H9 (cell line): ENCODE results near the gene CRYZ. TPM values are rescaled to one million over a fixed set of nuclear protein-coding genes. Genes with fewer than 3 reads are reported as not detected.

Source experiments
- DNase-seq: peaks from one replicate; pipeline ENCODE4 v3.0.0-alpha.2; 2017
- H2AFZ ChIP-seq: one replicate; pipeline ENCODE4 v1.6.1; 2013; ENCODE audit warnings: mild to moderate bottlenecking, low read length, control low read depth, moderate library complexity
- H2AK5ac ChIP-seq: 2 replicates; pipeline ENCODE4 v1.6.1; 2013; ENCODE audit warnings: low read length, control low read depth, mixed read lengths; ENCODE audit not compliant: insufficient read length
- H2BK120ac ChIP-seq: one replicate; pipeline ENCODE4 v1.6.1; 2013; ENCODE audit warnings: low read depth, mild to moderate bottlenecking, low read length, control low read depth, inconsistent platforms; ENCODE audit not compliant: poor library complexity, severe bottlenecking
- H2BK12ac ChIP-seq: 2 replicates; pipeline ENCODE4 v1.6.1; 2013; ENCODE audit warnings: low read length, control low read depth, mixed read lengths, low read depth; ENCODE audit not compliant: insufficient read length
- H2BK15ac ChIP-seq: 2 replicates; pipeline ENCODE4 v1.6.1; 2013; ENCODE audit warnings: low read depth, low read length, control low read depth
- H2BK20ac ChIP-seq: one replicate; pipeline ENCODE4 v1.6.1; 2013; ENCODE audit warnings: low read depth, mild to moderate bottlenecking, low read length, control low read depth, inconsistent platforms; ENCODE audit not compliant: poor library complexity, severe bottlenecking
- H2BK5ac ChIP-seq: 2 replicates; pipeline ENCODE4 v1.6.1; 2013; ENCODE audit warnings: low read length, control low read depth, mixed read lengths; ENCODE audit not compliant: insufficient read length
- H3K14ac ChIP-seq: 2 replicates; pipeline ENCODE4 v1.6.1; 2013; ENCODE audit warnings: low read length, control low read depth; ENCODE audit not compliant: insufficient read depth
- H3K18ac ChIP-seq: 2 replicates; pipeline ENCODE4 v1.6.1; 2013; ENCODE audit warnings: low read depth, mild to moderate bottlenecking, mixed read lengths, low read length, control low read depth; ENCODE audit not compliant: insufficient read length
- H3K23ac ChIP-seq: 2 replicates; pipeline ENCODE4 v1.6.1; 2013; ENCODE audit warnings: low read length, control low read depth, mixed read lengths, low read depth; ENCODE audit not compliant: insufficient read length
- H3K23me2 ChIP-seq: 2 replicates; pipeline ENCODE4 v1.6.1; 2013; ENCODE audit warnings: low read depth, mild to moderate bottlenecking, mixed read lengths, low read length, control low read depth; ENCODE audit not compliant: insufficient read length, poor library complexity, severe bottlenecking
- H3K27ac ChIP-seq: 2 replicates; pipeline ENCODE4 v1.5.1; 2013; ENCODE audit warnings: low read length, control low read depth, mixed read lengths, low read depth; ENCODE audit not compliant: insufficient read length
- H3K27me3 ChIP-seq: 2 replicates; pipeline ENCODE4 v1.6.1; 2013; ENCODE audit warnings: low read length, control low read depth, inconsistent platforms; ENCODE audit not compliant: insufficient read depth
- H3K4ac ChIP-seq: 2 replicates; pipeline ENCODE4 v1.6.1; 2013; ENCODE audit warnings: low read depth, mild to moderate bottlenecking, control low read depth, inconsistent platforms, low read length, moderate library complexity
- H3K4me1 ChIP-seq: 2 replicates; pipeline ENCODE4 v1.6.1; 2013; ENCODE audit warnings: low read length, control low read depth, inconsistent platforms; ENCODE audit not compliant: insufficient read depth
- H3K4me2 ChIP-seq: 2 replicates; pipeline ENCODE4 v1.6.1; 2013; ENCODE audit warnings: low read length, control low read depth, mixed read lengths; ENCODE audit not compliant: insufficient read length, insufficient read depth
- H3K56ac ChIP-seq: 2 replicates; pipeline ENCODE4 v1.6.1; 2013; ENCODE audit warnings: low read depth, mild to moderate bottlenecking, mixed read lengths, low read length, control low read depth; ENCODE audit not compliant: insufficient read length
- H3K79me1 ChIP-seq: 2 replicates; pipeline ENCODE4 v1.6.1; 2013; ENCODE audit warnings: low read depth, mild to moderate bottlenecking, moderate library complexity, low read length, control low read depth, inconsistent platforms; ENCODE audit not compliant: insufficient read depth, poor library complexity, severe bottlenecking
- H3K79me2 ChIP-seq: 2 replicates; pipeline ENCODE4 v1.6.1; 2013; ENCODE audit warnings: low read length, control low read depth, inconsistent platforms; ENCODE audit not compliant: insufficient read depth
- H3K9ac ChIP-seq: 2 replicates; pipeline ENCODE4 v1.6.1; 2013; ENCODE audit warnings: low read length, control low read depth, mixed read lengths; ENCODE audit not compliant: insufficient read length; ENCODE audit errors: extremely low read depth
- H3K9me3 ChIP-seq: one replicate; pipeline ENCODE4 v1.6.1; 2013; ENCODE audit warnings: low read depth, low read length, inconsistent platforms; ENCODE audit not compliant: control insufficient read depth
- H3T11ph ChIP-seq: one replicate; pipeline ENCODE4 v1.6.1; 2013; ENCODE audit warnings: mild to moderate bottlenecking, low read length, control low read depth, inconsistent platforms
- H4K20me1 ChIP-seq: one replicate; pipeline ENCODE4 v1.6.1; 2013; ENCODE audit not compliant: control insufficient read depth, insufficient read length, insufficient read depth
- H4K5ac ChIP-seq: 2 replicates; pipeline ENCODE4 v1.6.1; 2013; ENCODE audit warnings: low read depth, mild to moderate bottlenecking, mixed read lengths, low read length, control low read depth; ENCODE audit not compliant: insufficient read length
- H4K8ac ChIP-seq: replicated peaks from 2 replicates; pipeline ENCODE4 v1.6.1; 2013; ENCODE audit warnings: low read length, control low read depth, mixed read lengths, low read depth; ENCODE audit not compliant: insufficient read length
- H4K91ac ChIP-seq: 2 replicates; pipeline ENCODE4 v1.6.1; 2013; ENCODE audit warnings: low read depth, mild to moderate bottlenecking, moderate library complexity, mixed read lengths, low read length, control low read depth; ENCODE audit not compliant: insufficient read length
- H3K27ac Mint-ChIP-seq, 3 experiments: 2 replicates in 2 of 3; 3 replicates in 1 of 3; pipeline ENCODE4 v1.8.0; 2020 to 2021; ENCODE audit warnings: mixed read lengths in 3 of 3, mild to moderate bottlenecking in 1 of 3, moderate library complexity in 1 of 3
- H3K27me3 Mint-ChIP-seq: 2 replicates; pipeline ENCODE4 v1.8.0; 2021; ENCODE audit warnings: low read depth, mild to moderate bottlenecking, moderate library complexity, mixed read lengths
- H3K36me3 Mint-ChIP-seq, 3 experiments: 2 replicates in 2 of 3; 3 replicates in 1 of 3; pipeline ENCODE4 v1.8.0; 2020 to 2021; ENCODE audit warnings: low read depth in 3 of 3, mixed read lengths in 3 of 3; ENCODE audit not compliant: insufficient read depth in 1 of 3
- H3K4me1 Mint-ChIP-seq, 2 experiments: 2 replicates each; pipeline ENCODE4 v1.8.0; 2020; ENCODE audit warnings: mixed read lengths in 2 of 2
- H3K4me3 Mint-ChIP-seq, 2 experiments: 2 replicates in 1 of 2; 3 replicates in 1 of 2; pipeline ENCODE4 v1.8.0; 2020 to 2021; ENCODE audit warnings: mild to moderate bottlenecking in 2 of 2, mixed read lengths in 2 of 2, moderate library complexity in 1 of 2
- H3K9me3 Mint-ChIP-seq, 2 experiments: 2 replicates in 1 of 2; 3 replicates in 1 of 2; pipeline ENCODE4 v1.8.0; 2020; ENCODE audit warnings: mild to moderate bottlenecking in 2 of 2, mixed read lengths in 2 of 2, moderate library complexity in 1 of 2
- WGBS: extraction: QIAGEN DNeasy Blood & Tissue Kit; methylation state at CpG from one replicate; pipeline ENCODE4 v1.1.7; 2013; ENCODE audit warnings: missing lambda C conversion rate, low lambda C conversion rate, mixed read lengths; ENCODE audit not compliant: insufficient read length; ENCODE audit errors: extremely low coverage; 5-methylcytosine and 5-hydroxymethylcytosine counted together
- total RNA-seq: library from RNA; stranded (reverse); gene quantifications from 2 replicates; pipeline ENCODE4 v1.2.1, GENCODE V29; 2021
- TF ChIP-seq, protein P1 (sequence below): fragments of 200-600 bp; sonication (generic); conservative IDR thresholded peaks from 3 replicates; pipeline ENCODE4 v1.8.0; 2021; ENCODE audit warnings: antibody characterized with exemption, mild to moderate bottlenecking

CRYZ gene
- total RNA-seq, 1 experiment from 2014 or later, result 14.0 TPM

DNA sequence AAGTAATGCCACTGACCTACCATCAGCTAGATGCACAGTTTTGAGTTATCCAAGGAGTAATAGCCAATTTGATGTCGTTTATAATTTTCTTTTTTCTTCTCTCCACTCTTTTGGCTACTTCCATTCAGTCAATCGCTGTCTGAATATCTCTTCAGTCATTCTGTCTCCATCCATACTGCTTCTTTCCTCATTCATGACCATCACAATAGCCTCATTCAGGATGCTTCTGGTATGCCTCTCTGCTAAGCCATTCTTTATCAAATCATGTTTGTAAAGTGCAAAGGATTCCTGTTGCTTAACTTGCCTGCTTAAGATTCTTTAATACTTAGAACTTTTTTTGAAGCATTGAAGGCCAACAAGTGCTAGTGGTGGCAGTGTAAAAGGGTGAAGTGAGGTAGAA lies 20.3 kb upstream of the CRYZ start:
- H2BK20ac ChIP-seq, result no peak overlapping the region
- no peak overlapping the region for H3K4ac ChIP-seq
- no peak overlapping the region for H2BK15ac ChIP-seq
- H3K4me1 Mint-ChIP-seq, result peaks cover 10 to 15% of the 10 kb centered on the region in 2 experiments
- H3K23ac ChIP-seq, result no peak overlapping the region
- no peak overlapping the region for H4K91ac ChIP-seq
- no peak overlapping the region for H2AK5ac ChIP-seq
- no peak overlapping the region for H3K56ac ChIP-seq
- no peaks in the 10 kb centered on the region for H3K9me3 ChIP-seq
- no peaks in the 10 kb centered on the region for H3K79me1 ChIP-seq
- no peak overlapping the region for H2BK120ac ChIP-seq
- H3K4me3 Mint-ChIP-seq, result no peak overlapping the region
- no peak overlapping the region for H3K18ac ChIP-seq
- H3K27ac Mint-ChIP-seq, result peak overlapping the region in 2 of 3 experiments; percentile 0 to 76; a peak in 3 of 7 replicates
- no peak overlapping the region for H3K4me2 ChIP-seq
- no peak overlapping the region for H3K9ac ChIP-seq
- no peak overlapping the region for H3T11ph ChIP-seq
- no peak overlapping the region for H3K14ac ChIP-seq
- H3K36me3 Mint-ChIP-seq, result peaks cover 35 to 78% (median 42%) of the 10 kb centered on the region in 3 experiments
- H3K4me1 ChIP-seq, result peaks cover 2% of the 10 kb centered on the region; the same call in 1 of the 2 replicates
- H3K27me3 ChIP-seq, result no peaks in the 10 kb centered on the region
- H3K23me2 ChIP-seq, result no peaks in the 10 kb centered on the region
- TF ChIP-seq, protein P1, sequence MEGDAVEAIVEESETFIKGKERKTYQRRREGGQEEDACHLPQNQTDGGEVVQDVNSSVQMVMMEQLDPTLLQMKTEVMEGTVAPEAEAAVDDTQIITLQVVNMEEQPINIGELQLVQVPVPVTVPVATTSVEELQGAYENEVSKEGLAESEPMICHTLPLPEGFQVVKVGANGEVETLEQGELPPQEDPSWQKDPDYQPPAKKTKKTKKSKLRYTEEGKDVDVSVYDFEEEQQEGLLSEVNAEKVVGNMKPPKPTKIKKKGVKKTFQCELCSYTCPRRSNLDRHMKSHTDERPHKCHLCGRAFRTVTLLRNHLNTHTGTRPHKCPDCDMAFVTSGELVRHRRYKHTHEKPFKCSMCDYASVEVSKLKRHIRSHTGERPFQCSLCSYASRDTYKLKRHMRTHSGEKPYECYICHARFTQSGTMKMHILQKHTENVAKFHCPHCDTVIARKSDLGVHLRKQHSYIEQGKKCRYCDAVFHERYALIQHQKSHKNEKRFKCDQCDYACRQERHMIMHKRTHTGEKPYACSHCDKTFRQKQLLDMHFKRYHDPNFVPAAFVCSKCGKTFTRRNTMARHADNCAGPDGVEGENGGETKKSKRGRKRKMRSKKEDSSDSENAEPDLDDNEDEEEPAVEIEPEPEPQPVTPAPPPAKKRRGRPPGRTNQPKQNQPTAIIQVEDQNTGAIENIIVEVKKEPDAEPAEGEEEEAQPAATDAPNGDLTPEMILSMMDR, result no peak
- H2BK5ac ChIP-seq, result no peak overlapping the region
- no peak for DNase-seq
- H3K27me3 Mint-ChIP-seq, result peaks cover 3% of the 10 kb centered on the region; the same call in 1 of the 2 replicates
- no peak overlapping the region for H2BK12ac ChIP-seq
- H4K8ac ChIP-seq, result no peak overlapping the region
- H4K20me1 ChIP-seq, result no peaks in the 10 kb centered on the region
- peaks cover 28 to 29% of the 10 kb centered on the region in 2 experiments for H3K9me3 Mint-ChIP-seq
- WGBS, result no CpG with 5 or more reads among the region's 2 CpGs
- no peak overlapping the region for H2AFZ ChIP-seq
- H3K79me2 ChIP-seq, result no peaks in the 10 kb centered on the region
- no peak overlapping the region for H4K5ac ChIP-seq
- no peak overlapping the region for H3K27ac ChIP-seq
